HEK293T (cell line): ENCODE data around the gene LCLAT1.

Experiments used
- BHLHE40 ChIP-seq: fragments of 450-650 bp; IDR thresholded peaks from 2 replicates; pipeline ENCODE4 v1.6.1; 2016; ENCODE audit warnings: mild to moderate bottlenecking, moderate library complexity, borderline replicate concordance
- ELF4 ChIP-seq: fragments of 450-650 bp; IDR thresholded peaks from 2 replicates; pipeline ENCODE4 v1.6.1; 2017; ENCODE audit warnings: antibody characterized with exemption
- FOXA1 ChIP-seq: fragments of 450-650 bp; IDR thresholded peaks from 2 replicates; pipeline ENCODE4 v1.6.1; 2016; ENCODE audit warnings: mild to moderate bottlenecking
- FOXK2 ChIP-seq: fragments of 450-650 bp; IDR thresholded peaks from 2 replicates; pipeline ENCODE4 v1.6.1; 2016; ENCODE audit warnings: mild to moderate bottlenecking
- FOXM1 ChIP-seq: fragments of 450-650 bp; IDR thresholded peaks from 2 replicates; pipeline ENCODE4 v1.6.1; 2017; ENCODE audit warnings: mild to moderate bottlenecking, borderline replicate concordance
- HDGF ChIP-seq: fragments of 450-650 bp; IDR thresholded peaks from 2 replicates; pipeline ENCODE4 v1.6.1; 2017; ENCODE audit warnings: antibody characterized with exemption, borderline replicate concordance
- L3MBTL2 ChIP-seq: fragments of 450-650 bp; conservative IDR thresholded peaks from 2 replicates; pipeline ENCODE4 v1.6.1; 2016; ENCODE audit warnings: mild to moderate bottlenecking
- NFRKB ChIP-seq: fragments of 450-650 bp; IDR thresholded peaks from 2 replicates; pipeline ENCODE4 v1.6.1; 2016; ENCODE audit warnings: mild to moderate bottlenecking, moderate library complexity
- SP1 ChIP-seq: fragments of 450-650 bp; IDR thresholded peaks from 2 replicates; pipeline ENCODE4 v1.6.1; 2017
- TARDBP ChIP-seq: fragments of 450-650 bp; IDR thresholded peaks from 2 replicates; pipeline ENCODE4 v1.6.1; 2016

- TF ChIP-seq ELF4: no peak
- no peak for TF ChIP-seq TARDBP
- TF ChIP-seq SP1: no peak
- TF ChIP-seq FOXM1: no peak
- TF ChIP-seq FOXA1: no peak
- no peak for TF ChIP-seq NFRKB
- TF ChIP-seq BHLHE40: no peak
- no peak for TF ChIP-seq HDGF
- no peak for TF ChIP-seq FOXK2
- TF ChIP-seq L3MBTL2: no peak
Measured at GRCh38 chr2:30548386-30548785, 101.3 kb downstream of the LCLAT1 start.
